Endothelial cell of hepatic sinusoid (primary cell): ENCODE data around the gene FILIP1L.

Experiments
- in situ Hi-C: cut with HindIII; loops from 2 replicates; pipeline ENCODE4 v1.10.0; 2017; ENCODE audit warnings: low sequenced_read_pairs

Gene FILIP1L

GRCh38 chr3:99877031-99877579, 237.2 kb downstream of the FILIP1L start:
- in situ Hi-C loops = no loop called here

- in situ Hi-C loops = no loop called here
These were observed 238.1 kb downstream of the FILIP1L start for GRCh38 chr3:99875929-99876841.

GRCh38 chr3:99875581-99875928, 238.7 kb downstream of the FILIP1L start:
- in situ Hi-C loops = no loop called here

GRCh38 chr3:99874237-99875002, 239.9 kb downstream of the FILIP1L start:
- in situ Hi-C loops = no loop called here

GRCh38 chr3:99873269-99874102, 240.8 kb downstream of the FILIP1L start:
- in situ Hi-C loops = no loop called here

- in situ Hi-C loops = no loop called here
These were observed 241.4 kb downstream of the FILIP1L start for GRCh38 chr3:99872923-99873254.

GRCh38 chr3:99871231-99872045, 242.9 kb downstream of the FILIP1L start:
- in situ Hi-C loops = no loop called here

- in situ Hi-C loops = no loop called here
These were observed 243.6 kb downstream of the FILIP1L start for GRCh38 chr3:99870712-99871111.

GRCh38 chr3:99869621-99870020, 244.7 kb downstream of the FILIP1L start:
- in situ Hi-C loops = no loop called here

- in situ Hi-C loops = no loop called here
These were observed 246.0 kb downstream of the FILIP1L start for GRCh38 chr3:99868311-99868646.

GRCh38 chr3:99867594-99868310, 246.5 kb downstream of the FILIP1L start:
- in situ Hi-C loops = no loop called here

GRCh38 chr3:99866261-99866761, 248.0 kb downstream of the FILIP1L start:
- in situ Hi-C loops = no loop called here

GRCh38 chr3:99865321-99865720, 249.0 kb downstream of the FILIP1L start:
- in situ Hi-C loops = no loop called here

GRCh38 chr3:99864289-99864688, 250.0 kb downstream of the FILIP1L start:
- in situ Hi-C loops = no loop called here

GRCh38 chr3:99863588-99863987, 250.7 kb downstream of the FILIP1L start:
- in situ Hi-C loops = no loop called here

GRCh38 chr3:99863002-99863401, 251.3 kb downstream of the FILIP1L start:
- in situ Hi-C loops = no loop called here

- in situ Hi-C loops = no loop called here
These were observed 252.1 kb downstream of the FILIP1L start for GRCh38 chr3:99862208-99862607.

- in situ Hi-C loops = no loop called here
These were observed 253.1 kb downstream of the FILIP1L start for GRCh38 chr3:99861216-99861615.

- in situ Hi-C loops = no loop called here
These were observed 254.5 kb downstream of the FILIP1L start for GRCh38 chr3:99859825-99860224.
